ENCODE data around the gene MED6.

Gene MED6

GRCh38 chr14:70597731-70598130 lies 2.7 kb downstream of the MED6 start:
- DNase-seq, result no peak

GRCh38 chr14:70595443-70596185 lies 4.8 kb downstream of the MED6 start:
- no peak for DNase-seq

GRCh38 chr14:70594461-70594860 lies 6.0 kb downstream of the MED6 start:
- DNase-seq, result no peak

- no peak for DNase-seq
Observed at GRCh38 chr14:70585231-70585630, 15.2 kb downstream of the MED6 start.

GRCh38 chr14:70576891-70577290 lies 23.6 kb downstream of the MED6 start:
- DNase-seq, result no peak

GRCh38 chr14:70573050-70573449 lies 27.4 kb downstream of the MED6 start:
- no peak for DNase-seq

GRCh38 chr14:70571139-70571538 lies 29.3 kb downstream of the MED6 start:
- no peak for DNase-seq

- DNase-seq, result no peak
Observed at GRCh38 chr14:70567791-70568190, 32.7 kb downstream of the MED6 start.

GRCh38 chr14:70563869-70564268 lies 36.6 kb downstream of the MED6 start:
- DNase-seq, result no peak

GRCh38 chr14:70563417-70563816 lies 37.0 kb downstream of the MED6 start:
- no peak for DNase-seq

GRCh38 chr14:70558356-70558755 lies 42.1 kb downstream of the MED6 start:
- no peak for DNase-seq

GRCh38 chr14:70555890-70556289 lies 44.6 kb downstream of the MED6 start:
- no peak for DNase-seq

GRCh38 chr14:70538087-70538486 lies 62.4 kb downstream of the MED6 start:
- no peak for DNase-seq

GRCh38 chr14:70536830-70537229 lies 63.6 kb downstream of the MED6 start:
- DNase-seq, result no peak

GRCh38 chr14:70534904-70535303 lies 65.6 kb downstream of the MED6 start, which contains the start of gene ADAM20:
Gene ADAM20 (minus strand): TSS chr14:70535004. CDS start chr14:70524757, 10,247 bp downstream.
- DNase-seq, result no peak
